Muscle layer of duodenum (tissue), 2 donors: ENCODE measurements around the gene TRNP1.

Source experiments
- H3K27ac ChIP-seq: one replicate; pipeline ENCODE4 v1.7.0; 2013; ENCODE audit warnings: mild to moderate bottlenecking, low read length
- H3K27me3 ChIP-seq: one replicate; pipeline ENCODE4 v1.7.0; 2013; ENCODE audit warnings: low read depth, mild to moderate bottlenecking, control low read depth, low read length
- H3K36me3 ChIP-seq, 2 donors: one replicate each; pipeline ENCODE4 v1.7.0; 2013; ENCODE audit warnings: low read length in 2 of 2, control low read depth in 1 of 2, mild to moderate bottlenecking in 1 of 2; ENCODE audit not compliant: insufficient read depth in 2 of 2, control insufficient read depth in 1 of 2
- H3K4me1 ChIP-seq, 2 donors: one replicate each; pipeline ENCODE4 v1.7.0; 2013; ENCODE audit warnings: low read length in 2 of 2, mild to moderate bottlenecking in 2 of 2, control low read depth in 1 of 2, moderate library complexity in 1 of 2; ENCODE audit not compliant: insufficient read depth in 2 of 2, control insufficient read depth in 1 of 2
- H3K4me3 ChIP-seq, 2 donors: one replicate each; pipeline ENCODE4 v1.7.0; 2013; ENCODE audit warnings: low read length in 2 of 2, low read depth in 1 of 2, mild to moderate bottlenecking in 1 of 2
- H3K9me3 ChIP-seq, 2 donors: one replicate each; pipeline ENCODE4 v1.7.0; 2013; ENCODE audit warnings: low read length in 2 of 2, control low read depth in 1 of 2, mild to moderate bottlenecking in 1 of 2; ENCODE audit not compliant: control insufficient read depth in 1 of 2
- donor health status: healthy.

The TRNP1 gene

DNA sequence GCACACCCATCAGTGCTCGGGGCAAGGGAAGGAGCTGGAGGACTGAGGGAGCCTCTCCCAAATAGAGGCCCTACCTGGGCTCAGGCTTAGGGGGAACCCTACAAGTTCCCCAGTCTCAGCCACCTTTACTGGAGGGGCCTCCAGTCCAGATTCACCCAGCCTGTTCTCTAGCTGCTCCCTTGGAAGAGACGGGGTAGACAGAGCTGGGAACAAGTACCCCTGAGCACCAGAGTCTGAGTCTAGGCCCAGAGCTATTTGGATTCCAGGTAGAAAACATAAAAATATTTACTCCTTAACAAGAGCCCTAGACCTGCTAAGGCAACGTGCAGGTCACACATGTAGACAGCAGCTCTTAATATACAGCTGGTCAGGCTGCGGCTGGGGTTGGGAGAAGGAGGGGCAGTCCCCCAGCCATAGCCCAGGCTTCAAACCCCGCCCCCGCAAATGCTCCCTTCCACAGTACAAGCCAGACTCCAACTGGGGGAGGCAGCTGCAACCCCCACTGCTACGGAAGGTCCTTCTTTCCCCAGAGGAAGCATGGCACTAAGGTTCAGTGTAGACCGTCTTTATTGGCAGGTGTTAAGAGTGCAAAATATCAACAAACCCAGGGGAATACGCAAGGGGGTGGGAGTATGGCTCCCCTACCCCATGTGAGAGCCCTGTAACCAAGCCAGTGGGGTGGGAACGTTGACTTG, 11.1 kb downstream of the TRNP1 start:
- H3K9me3 ChIP-seq, result no peaks in the 10 kb centered on the region
- H3K4me3 ChIP-seq, result no peak overlapping the region
- H3K4me1 ChIP-seq, result peaks cover 7 to 41% of the 10 kb centered on the region in 2 donors
- H3K36me3 ChIP-seq, result peaks cover 0 to 8% of the 10 kb centered on the region in 2 donors
- no peaks in the 10 kb centered on the region for H3K27me3 ChIP-seq
- H3K27ac ChIP-seq, result no peak overlapping the region

DNA sequence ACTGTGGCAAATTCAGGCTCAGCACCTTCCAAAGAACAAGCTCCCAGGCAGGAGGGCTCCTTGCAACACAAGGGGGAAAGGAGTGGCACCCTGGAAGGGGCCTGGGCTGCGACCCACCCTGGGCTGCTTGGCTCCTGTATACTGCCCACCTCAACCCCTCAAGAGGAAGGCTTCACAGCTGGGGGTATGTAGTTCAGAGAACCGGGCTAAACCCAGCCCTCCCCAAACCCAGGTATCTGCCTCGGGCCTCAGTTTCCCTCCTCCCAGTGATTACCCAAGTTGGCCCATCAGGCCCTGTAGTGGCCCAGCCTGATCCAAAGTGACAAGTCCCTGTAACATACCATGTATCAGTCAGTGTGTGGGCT, 11.7 kb downstream of the TRNP1 start:
- H3K4me3 ChIP-seq, result no peak overlapping the region
- peaks cover 0 to 8% of the 10 kb centered on the region in 2 donors for H3K36me3 ChIP-seq
- H3K4me1 ChIP-seq, result peaks cover 5 to 40% of the 10 kb centered on the region in 2 donors
- H3K27me3 ChIP-seq, result no peaks in the 10 kb centered on the region
- H3K27ac ChIP-seq, result no peak overlapping the region
- no peaks in the 10 kb centered on the region for H3K9me3 ChIP-seq

DNA sequence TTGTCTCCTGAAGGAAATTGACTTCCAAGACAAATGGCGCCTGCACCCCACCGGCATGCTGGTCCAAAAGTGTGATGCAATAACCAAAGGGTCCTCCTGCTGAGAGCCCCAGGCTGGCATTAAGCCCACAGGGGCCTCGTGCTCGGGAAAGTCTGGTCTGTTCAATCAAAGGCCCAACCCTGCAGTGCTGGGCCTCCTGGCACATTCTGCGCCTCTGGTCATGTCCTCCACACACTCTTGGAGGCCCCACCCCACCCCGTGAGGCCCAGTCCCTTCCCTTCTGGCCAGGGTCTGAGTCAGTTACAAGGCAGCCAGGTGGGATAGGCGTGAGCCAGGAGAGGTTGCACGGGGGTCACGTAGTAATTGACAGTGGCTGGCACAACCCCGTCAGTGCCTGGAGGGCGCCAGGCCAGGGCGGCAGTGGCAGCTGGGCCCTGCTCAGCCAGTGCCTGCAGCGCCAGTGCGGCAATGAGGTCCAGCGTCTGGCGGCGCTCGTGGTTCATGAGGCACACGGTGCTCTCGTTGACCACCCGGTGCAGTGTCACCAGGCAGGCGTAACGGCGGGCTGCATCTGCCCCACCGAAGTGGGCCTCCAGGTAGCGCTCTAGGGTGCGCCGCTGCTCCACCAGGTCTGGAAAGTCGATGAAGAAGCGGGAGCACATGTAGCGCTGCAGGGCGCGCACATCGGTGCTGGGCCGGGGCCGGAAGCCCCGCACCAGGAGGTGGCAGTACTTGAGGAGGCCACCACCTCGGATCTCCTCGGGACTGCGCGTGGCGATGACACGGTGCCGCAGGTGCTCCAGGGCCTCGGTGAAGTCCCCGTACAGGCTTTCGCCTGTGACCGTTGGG, 12.4 kb downstream of the TRNP1 start:
- Histone ChIP-seq H3K4me1 (peaks cover 5 to 39% of the 10 kb centered on the region in 2 donors), H3K36me3 (peaks cover 0 to 8% of the 10 kb centered on the region in 2 donors), H3K9me3 (no peaks in the 10 kb centered on the region), H3K27ac (no peak overlapping the region), H3K4me3 (no peak overlapping the region), H3K27me3 (no peaks in the 10 kb centered on the region)

DNA sequence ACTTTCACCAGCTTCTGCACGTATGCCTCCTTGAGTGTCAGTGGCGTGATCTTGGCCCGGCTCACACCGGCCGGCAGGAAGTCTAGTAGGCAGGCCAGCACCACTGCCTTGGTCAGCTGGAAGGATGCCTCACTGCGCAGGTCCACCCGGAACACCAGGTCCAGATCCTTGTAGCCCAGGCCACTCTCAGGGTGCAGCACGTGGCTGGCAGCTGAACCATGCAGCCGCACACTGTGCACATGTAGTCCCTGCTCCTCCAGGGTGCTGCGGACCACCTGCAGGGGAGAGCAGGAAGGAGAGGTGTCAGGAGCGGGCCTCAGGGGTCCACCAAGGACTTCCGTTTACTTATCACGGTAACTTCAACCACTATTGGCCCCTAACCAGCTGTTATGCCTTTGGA, 13.2 kb downstream of the TRNP1 start:
- no peaks in the 10 kb centered on the region for H3K27me3 ChIP-seq
- no peak overlapping the region for H3K4me3 ChIP-seq
- H3K9me3 ChIP-seq, result no peaks in the 10 kb centered on the region
- H3K27ac ChIP-seq, result no peak overlapping the region
- H3K4me1 ChIP-seq, result peaks cover 5 to 39% of the 10 kb centered on the region in 2 donors
- peaks cover 0 to 8% of the 10 kb centered on the region in 2 donors for H3K36me3 ChIP-seq

DNA sequence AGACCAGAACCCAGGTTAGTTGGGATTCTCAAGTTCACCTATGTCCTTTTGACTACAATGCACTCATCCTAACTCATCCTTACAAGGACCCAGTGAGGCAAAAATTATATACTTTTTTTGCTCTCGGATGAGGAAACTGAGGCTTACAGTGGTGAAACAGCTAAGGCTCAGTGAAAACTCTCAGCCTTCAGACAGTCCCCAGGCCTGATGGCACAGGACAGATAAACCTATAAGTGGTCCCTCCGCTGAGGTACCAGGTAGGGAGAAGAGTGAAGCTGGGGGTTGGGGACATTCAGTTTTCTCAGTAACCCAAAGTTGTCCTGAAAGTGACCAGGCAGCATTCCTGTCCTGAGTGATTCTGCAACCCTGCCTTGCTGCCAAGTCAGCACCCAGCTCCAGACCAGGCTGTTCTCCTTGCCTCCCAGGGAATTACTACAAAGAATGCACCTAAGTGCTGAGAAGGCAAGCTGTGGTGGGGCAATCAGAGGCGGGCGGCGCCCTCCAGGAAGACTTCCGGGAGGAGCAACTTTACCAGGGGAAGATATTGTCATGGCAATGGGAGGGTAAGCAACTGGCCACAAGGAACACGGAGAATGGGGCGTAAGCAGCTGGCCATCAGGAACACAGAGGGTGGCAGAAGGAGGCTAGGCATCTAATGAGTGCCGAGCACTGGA, 14.6 kb downstream of the TRNP1 start:
- no peaks in the 10 kb centered on the region for H3K27me3 ChIP-seq
- H3K4me1 ChIP-seq, result peaks cover 5 to 39% of the 10 kb centered on the region in 2 donors
- H3K9me3 ChIP-seq, result no peaks in the 10 kb centered on the region
- H3K27ac ChIP-seq, result peak overlapping the region; percentile 0
- H3K4me3 ChIP-seq, result no peak overlapping the region
- peaks cover 0 to 8% of the 10 kb centered on the region in 2 donors for H3K36me3 ChIP-seq

DNA sequence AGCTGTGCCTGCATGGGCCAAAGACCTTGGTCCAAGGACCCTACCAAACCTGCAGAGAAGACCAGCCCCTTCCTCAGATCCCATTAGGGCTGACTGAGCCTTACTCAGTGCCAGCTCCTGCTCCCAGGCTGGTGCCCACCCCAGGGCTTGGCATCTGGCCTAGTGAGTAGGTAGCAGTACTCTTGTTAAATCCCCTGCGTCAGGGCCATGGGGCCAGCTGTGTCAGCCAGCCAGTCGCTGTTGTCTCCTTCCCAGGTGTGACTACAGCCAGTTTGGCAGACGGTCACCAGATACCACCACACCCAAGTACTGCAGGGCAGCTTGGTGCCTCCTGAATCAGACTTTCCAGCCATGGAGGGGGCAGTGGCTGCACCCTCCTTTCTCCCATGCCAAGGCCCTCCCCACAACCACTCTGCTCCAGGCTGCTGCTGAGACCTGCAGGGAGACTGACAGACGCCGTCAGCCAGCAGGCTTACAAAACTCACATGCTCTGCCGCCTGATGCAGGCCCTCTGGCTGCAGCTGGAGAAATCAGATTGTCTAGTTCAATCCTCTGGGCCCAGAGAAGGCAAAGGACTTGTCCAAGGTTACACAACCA, 16.2 kb downstream of the TRNP1 start:
- Histone ChIP-seq H3K27me3 (no peaks in the 10 kb centered on the region), H3K9me3 (no peaks in the 10 kb centered on the region), H3K36me3 (peaks cover 0 to 8% of the 10 kb centered on the region in 2 donors), H3K4me3 (peak overlapping the region in 1 of 2 donors; percentile 70), H3K4me1 (peaks cover 5 to 27% of the 10 kb centered on the region in 2 donors), H3K27ac (peak overlapping the region; percentile 87)

DNA sequence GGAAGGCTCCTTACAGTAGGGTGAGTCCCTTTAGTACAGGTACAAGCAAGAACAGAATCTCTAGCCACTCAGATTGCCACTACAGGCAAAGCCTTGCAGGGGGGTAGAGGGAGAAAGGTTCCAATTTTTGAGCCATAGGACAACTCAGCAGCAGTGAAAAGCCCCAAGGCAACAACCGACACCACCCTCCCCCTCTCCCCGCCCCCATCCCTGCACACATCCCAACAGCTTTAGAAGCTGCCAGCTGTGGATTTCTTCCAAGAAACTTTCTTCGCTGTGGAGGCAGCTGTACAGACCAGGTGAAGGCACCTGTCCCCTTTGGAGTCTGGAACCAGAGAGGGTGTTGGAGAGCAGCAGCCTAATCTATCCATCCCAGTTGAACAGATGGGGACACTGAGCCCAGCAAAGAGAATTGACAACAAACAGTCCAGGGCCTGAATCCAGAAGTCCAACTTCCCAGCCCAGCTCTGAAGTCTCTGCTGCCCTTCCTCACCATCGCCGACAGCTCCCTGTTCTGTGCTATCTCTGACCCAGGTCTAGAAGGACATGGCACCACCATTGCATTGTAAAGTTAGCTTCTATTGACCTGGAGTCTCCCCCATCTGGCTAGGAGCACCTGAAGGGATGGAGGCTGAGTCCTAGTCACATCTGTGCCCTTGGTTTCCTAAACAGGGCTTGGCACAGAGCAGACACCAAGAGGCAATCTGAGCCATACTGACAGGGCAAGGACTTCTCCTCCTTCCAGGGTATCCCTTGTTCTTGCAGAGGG, 16.9 kb downstream of the TRNP1 start:
- Histone ChIP-seq H3K36me3 (peaks cover 0 to 8% of the 10 kb centered on the region in 2 donors), H3K4me1 (peaks cover 5 to 20% of the 10 kb centered on the region in 2 donors), H3K27ac (peak overlapping the region; percentile 87), H3K27me3 (no peaks in the 10 kb centered on the region), H3K4me3 (peak overlapping the region; percentile 45 to 70), H3K9me3 (no peaks in the 10 kb centered on the region)

DNA sequence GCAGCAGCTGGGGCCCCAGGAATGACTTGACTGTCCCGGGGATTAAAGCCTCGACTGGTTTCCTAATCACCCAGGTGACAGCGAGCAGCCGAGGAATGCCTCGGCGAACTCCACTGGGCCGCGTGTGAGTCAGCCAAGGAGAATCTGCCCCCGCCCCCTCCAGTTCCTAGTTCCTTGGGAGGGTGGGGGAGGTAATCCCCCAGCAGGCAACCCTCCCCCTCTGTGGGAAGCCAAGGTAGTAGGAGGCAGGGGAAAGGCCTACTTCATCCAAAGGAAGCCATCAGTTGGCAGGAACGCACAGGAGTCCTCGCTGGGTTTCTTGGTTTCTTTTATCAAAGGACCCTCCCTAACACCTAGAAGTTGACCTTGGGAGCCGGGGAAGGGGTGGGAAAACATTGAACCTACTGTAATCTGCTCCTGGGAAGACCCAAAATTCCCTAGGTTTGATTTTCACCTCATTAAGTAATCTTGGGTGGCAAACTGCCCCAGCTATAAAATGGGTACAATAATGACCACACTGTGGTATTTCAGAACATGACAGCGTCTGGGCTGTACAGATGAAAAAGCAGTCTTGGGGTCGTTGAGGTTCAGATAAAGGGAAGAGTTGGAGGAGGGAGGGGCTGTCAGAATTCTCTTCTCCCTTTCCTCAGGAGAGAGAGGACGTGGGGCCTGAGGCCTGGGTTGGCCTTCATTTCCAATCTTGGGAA, 17.7 kb downstream of the TRNP1 start:
- H3K9me3 ChIP-seq, result no peaks in the 10 kb centered on the region
- H3K27ac ChIP-seq, result peak overlapping the region; percentile 87
- peak overlapping the region; percentile 54 to 70 for H3K4me3 ChIP-seq
- peaks cover 5 to 15% of the 10 kb centered on the region in 2 donors for H3K4me1 ChIP-seq
- peaks cover 0 to under 1% of the 10 kb centered on the region in 2 donors for H3K36me3 ChIP-seq
- no peaks in the 10 kb centered on the region for H3K27me3 ChIP-seq

DNA sequence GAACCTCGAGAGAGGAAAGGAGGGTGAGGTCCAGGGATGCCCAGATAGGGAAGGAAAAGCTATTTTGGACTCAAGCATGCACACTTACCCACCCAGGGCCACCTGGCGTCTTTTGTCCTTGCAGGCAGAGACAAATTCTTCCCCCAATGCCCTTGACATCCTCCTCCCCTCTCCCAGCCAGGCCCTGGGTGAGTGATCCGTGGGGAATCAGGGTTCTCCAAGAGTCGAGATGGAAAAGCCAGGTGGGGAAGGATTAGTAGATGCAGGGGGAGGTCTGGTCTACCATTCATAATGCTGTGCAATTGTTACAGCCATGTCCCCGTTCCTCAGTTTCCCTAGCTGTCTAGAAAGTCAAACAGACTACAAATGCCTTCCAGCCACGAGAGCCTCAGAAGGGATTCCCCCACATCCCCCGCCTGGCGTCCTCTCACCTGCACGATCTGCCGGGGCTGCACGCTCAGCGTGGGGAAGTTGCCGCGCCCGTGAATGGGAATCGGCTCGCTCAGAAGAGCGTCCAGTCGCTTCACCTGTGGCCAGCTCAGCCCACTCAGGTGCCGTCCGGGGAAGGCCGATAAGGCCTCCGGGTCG, 18.6 kb downstream of the TRNP1 start:
- Histone ChIP-seq H3K36me3 (no peaks in the 10 kb centered on the region), H3K4me3 (peak overlapping the region; percentile 54 to 70), H3K4me1 (peaks cover 5 to 15% of the 10 kb centered on the region in 2 donors), H3K27ac (peak overlapping the region; percentile 77), H3K9me3 (no peaks in the 10 kb centered on the region), H3K27me3 (no peaks in the 10 kb centered on the region)

DNA sequence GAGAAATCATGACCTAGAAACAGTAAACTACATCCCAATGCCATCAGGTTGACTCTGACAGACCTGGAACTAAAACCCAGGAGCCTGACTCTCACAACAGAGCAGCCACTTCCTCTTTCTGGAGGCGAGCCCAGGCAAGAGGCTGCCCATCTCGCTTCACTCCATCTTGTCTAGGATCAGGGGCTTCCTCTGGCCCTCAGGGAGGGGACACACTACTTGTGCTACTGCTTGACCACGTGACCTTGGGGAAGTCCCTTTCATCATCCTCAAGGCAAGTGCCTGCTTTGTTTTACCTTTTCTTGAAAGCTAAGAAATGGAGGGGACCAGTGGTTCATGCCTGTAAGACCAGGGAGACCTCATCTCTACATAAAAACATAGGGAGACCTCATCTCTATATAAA, 21.8 kb downstream of the TRNP1 start:
- Histone ChIP-seq H3K27me3 (no peaks in the 10 kb centered on the region), H3K9me3 (no peaks in the 10 kb centered on the region), H3K4me1 (no peaks in the 10 kb centered on the region), H3K27ac (no peak overlapping the region), H3K4me3 (no peak overlapping the region), H3K36me3 (no peaks in the 10 kb centered on the region)
